SU-DHL-6 (cell line): ENCODE measurements around the gene FBP1.

Experiments used
- CTCF ChIP-seq: fragments of 200-600 bp; sonication (generic); IDR thresholded peaks from one replicate; pipeline ENCODE4 v1.5.1; 2017; ENCODE audit warnings: antibody characterized with exemption, mild to moderate bottlenecking, low read length, moderate library complexity; ENCODE audit not compliant: insufficient read depth, poor library complexity, severe bottlenecking
- EZH2phosphoT487 ChIP-seq: fragments of 200-600 bp; sonication (generic), shearing (Covaris generic); conservative IDR thresholded peaks from 2 replicates; pipeline ENCODE4 v1.6.1; 2018; ENCODE audit warnings: mild to moderate bottlenecking, antibody characterized with exemption, low read length, moderate library complexity, mixed read lengths

- TF ChIP-seq CTCF: no peak
- TF ChIP-seq EZH2phosphoT487: no peak
Measured at GRCh38 chr9:94643741-94644140, 4.4 kb upstream of the FBP1 start.
